ENCODE data around the gene NOS1AP. TPM values are rescaled to one million over a fixed set of nuclear protein-coding genes. Genes with fewer than 3 reads are reported as not detected.

NOS1AP gene
- total and polyA plus RNA-seq, 5 donors, result 0.86 to 4.5 (median 4.1) TPM

GRCh38 chr1:162210196-162210595, 140.7 kb downstream of the NOS1AP start:
- no peak overlapping the region for H3K4me3 ChIP-seq (ENCODE audit: low read length)
- ATAC-seq (no peak), DNase-seq (no peak)
- WGBS, result 74% methylated on average over 6 of the region's 6 CpGs
- no peaks in the 10 kb centered on the region for H3K27me3 ChIP-seq (ENCODE audit: control insufficient read depth, insufficient read depth)
- H3K4me1 ChIP-seq (ENCODE audit: control insufficient read depth, insufficient read depth, low read length), result peaks cover 13% of the 10 kb centered on the region
- H3K9me3 ChIP-seq (ENCODE audit: control insufficient read depth, low read length), result no peaks in the 10 kb centered on the region
- intact Hi-C loops (cut with DNase I), result no loop called here
- no peak overlapping the region for H3K27ac ChIP-seq (ENCODE audit: low read length)

- H3K4me3 ChIP-seq (ENCODE audit: low read length), result no peak overlapping the region
- H3K27ac ChIP-seq (ENCODE audit: low read length), result no peak overlapping the region
- 64% methylated on average over 7 of the region's 7 CpGs for WGBS
- no peaks in the 10 kb centered on the region for H3K27me3 ChIP-seq (ENCODE audit: control insufficient read depth, insufficient read depth)
- intact Hi-C loops (cut with DNase I), result no loop called here
- DNase-seq, result no peak
- peaks cover 13% of the 10 kb centered on the region for H3K4me1 ChIP-seq (ENCODE audit: control insufficient read depth, insufficient read depth, low read length)
- H3K9me3 ChIP-seq (ENCODE audit: control insufficient read depth, low read length), result no peaks in the 10 kb centered on the region
- peak; percentile 43 to 55 for ATAC-seq
These were observed 143.2 kb downstream of the NOS1AP start for GRCh38 chr1:162212713-162213112.

- ATAC-seq (peak; percentile 74 to 84), DNase-seq (peak; percentile 55 to 79 (median 77))
- WGBS, result 37% methylated on average over 7 of the region's 7 CpGs
- no peaks in the 10 kb centered on the region for H3K9me3 ChIP-seq (ENCODE audit: control insufficient read depth, low read length)
- no peaks in the 10 kb centered on the region for H3K27me3 ChIP-seq (ENCODE audit: control insufficient read depth, insufficient read depth)
- intact Hi-C loops (cut with DNase I), result no loop called here
- no peak overlapping the region for H3K4me3 ChIP-seq (ENCODE audit: low read length)
- H3K27ac ChIP-seq (ENCODE audit: low read length), result peak overlapping the region; percentile 23
- peaks cover 11% of the 10 kb centered on the region for H3K4me1 ChIP-seq (ENCODE audit: control insufficient read depth, insufficient read depth, low read length)
These were observed 143.9 kb downstream of the NOS1AP start for GRCh38 chr1:162213281-162213912.

GRCh38 chr1:162214202-162214601, 144.7 kb downstream of the NOS1AP start:
- H3K4me1 ChIP-seq (ENCODE audit: control insufficient read depth, insufficient read depth, low read length), result peaks cover 13% of the 10 kb centered on the region
- no peak for DNase-seq

GRCh38 chr1:162215902-162216301, 146.4 kb downstream of the NOS1AP start:
- ATAC-seq (no peak), DNase-seq (no peak)
- no peak overlapping the region for H3K27ac ChIP-seq (ENCODE audit: low read length)
- H3K9me3 ChIP-seq (ENCODE audit: control insufficient read depth, low read length), result no peaks in the 10 kb centered on the region
- WGBS, result 60% methylated on average over 5 of the region's 5 CpGs
- intact Hi-C loops (cut with DNase I), result no loop called here
- H3K4me3 ChIP-seq (ENCODE audit: low read length), result no peak overlapping the region
- H3K4me1 ChIP-seq (ENCODE audit: control insufficient read depth, insufficient read depth, low read length), result peaks cover 10% of the 10 kb centered on the region
- no peaks in the 10 kb centered on the region for H3K27me3 ChIP-seq (ENCODE audit: control insufficient read depth, insufficient read depth)

More at GRCh38 chr1:162214202-162214601, 144.7 kb downstream of the NOS1AP start:
- Histone ChIP-seq H3K27me3 (ENCODE audit: control insufficient read depth, insufficient read depth) (no peaks in the 10 kb centered on the region), H3K27ac (ENCODE audit: low read length) (no peak overlapping the region), H3K4me3 (ENCODE audit: low read length) (no peak overlapping the region), H3K9me3 (ENCODE audit: control insufficient read depth, low read length) (no peaks in the 10 kb centered on the region)
- no peak for ATAC-seq
- WGBS, result 76% methylated on average over 6 of the region's 6 CpGs
- intact Hi-C loops (cut with DNase I), result no loop called here

- no peaks in the 10 kb centered on the region for H3K9me3 ChIP-seq (ENCODE audit: control insufficient read depth, low read length)
- peaks cover 10% of the 10 kb centered on the region for H3K4me1 ChIP-seq (ENCODE audit: control insufficient read depth, insufficient read depth, low read length)
- ATAC-seq, result no peak
- H3K27me3 ChIP-seq (ENCODE audit: control insufficient read depth, insufficient read depth), result no peaks in the 10 kb centered on the region
- intact Hi-C loops (cut with DNase I), result no loop called here
- H3K27ac ChIP-seq (ENCODE audit: low read length), result no peak overlapping the region
- DNase-seq, result no peak
- no peak overlapping the region for H3K4me3 ChIP-seq (ENCODE audit: low read length)
- 90% methylated on average over 1 of the region's 1 CpG for WGBS
These were observed 147.1 kb downstream of the NOS1AP start for GRCh38 chr1:162216604-162217003.

- WGBS, result 77% methylated on average over 1 of the region's 1 CpG
- H3K27ac ChIP-seq (ENCODE audit: low read length), result no peak overlapping the region
- intact Hi-C loops (cut with DNase I), result no loop called here
- peaks cover 5% of the 10 kb centered on the region for H3K4me1 ChIP-seq (ENCODE audit: control insufficient read depth, insufficient read depth, low read length)
- DNase-seq (no peak), ATAC-seq (no peak)
- H3K4me3 ChIP-seq (ENCODE audit: low read length), result no peak overlapping the region
- no peaks in the 10 kb centered on the region for H3K9me3 ChIP-seq (ENCODE audit: control insufficient read depth, low read length)
- no peaks in the 10 kb centered on the region for H3K27me3 ChIP-seq (ENCODE audit: control insufficient read depth, insufficient read depth)
These were observed 148.2 kb downstream of the NOS1AP start for GRCh38 chr1:162217706-162218105.

- DNase-seq (no peak), ATAC-seq (peak in 1 of 2 donors; percentile 53)
- Histone ChIP-seq H3K27me3 (ENCODE audit: control insufficient read depth, insufficient read depth) (no peaks in the 10 kb centered on the region), H3K9me3 (ENCODE audit: control insufficient read depth, low read length) (no peaks in the 10 kb centered on the region), H3K4me3 (ENCODE audit: low read length) (no peak overlapping the region), H3K27ac (ENCODE audit: low read length) (no peak overlapping the region), H3K4me1 (ENCODE audit: control insufficient read depth, insufficient read depth, low read length) (peaks cover 2% of the 10 kb centered on the region)
- 37% methylated on average over 5 of the region's 5 CpGs for WGBS
- intact Hi-C loops (cut with DNase I), result no loop called here
These were observed 149.1 kb downstream of the NOS1AP start for GRCh38 chr1:162218546-162218945.

GRCh38 chr1:162218975-162219374, 149.5 kb downstream of the NOS1AP start:
- no peak overlapping the region for H3K4me3 ChIP-seq (ENCODE audit: low read length)
- 74% methylated on average over 5 of the region's 5 CpGs for WGBS
- no peaks in the 10 kb centered on the region for H3K9me3 ChIP-seq (ENCODE audit: control insufficient read depth, low read length)
- intact Hi-C loops (cut with DNase I), result no loop called here
- H3K27ac ChIP-seq (ENCODE audit: low read length), result no peak overlapping the region
- H3K4me1 ChIP-seq (ENCODE audit: control insufficient read depth, insufficient read depth, low read length), result peaks cover 2% of the 10 kb centered on the region
- no peaks in the 10 kb centered on the region for H3K27me3 ChIP-seq (ENCODE audit: control insufficient read depth, insufficient read depth)
- DNase-seq (no peak), ATAC-seq (no peak)

GRCh38 chr1:162219461-162219860, 150.0 kb downstream of the NOS1AP start:
- peaks cover 2% of the 10 kb centered on the region for H3K4me1 ChIP-seq (ENCODE audit: control insufficient read depth, insufficient read depth, low read length)
- 90% methylated on average over 1 of the region's 1 CpG for WGBS

GRCh38 chr1:162220009-162220539, 150.6 kb downstream of the NOS1AP start:
- ATAC-seq, result no peak
- H3K27me3 ChIP-seq (ENCODE audit: control insufficient read depth, insufficient read depth), result no peaks in the 10 kb centered on the region
- no peaks in the 10 kb centered on the region for H3K9me3 ChIP-seq (ENCODE audit: control insufficient read depth, low read length)
- no peak for DNase-seq
- no peak overlapping the region for H3K27ac ChIP-seq (ENCODE audit: low read length)
- H3K4me3 ChIP-seq (ENCODE audit: low read length), result no peak overlapping the region
- H3K4me1 ChIP-seq (ENCODE audit: control insufficient read depth, insufficient read depth, low read length), result peaks cover 2% of the 10 kb centered on the region
- 93% methylated on average over 6 of the region's 6 CpGs for WGBS
- intact Hi-C loops (cut with DNase I), result no loop called here

More at GRCh38 chr1:162219461-162219860, 150.0 kb downstream of the NOS1AP start:
- intact Hi-C loops (cut with DNase I), result no loop called here
- no peak overlapping the region for H3K27ac ChIP-seq (ENCODE audit: low read length)
- no peak for ATAC-seq
- no peaks in the 10 kb centered on the region for H3K9me3 ChIP-seq (ENCODE audit: control insufficient read depth, low read length)
- H3K27me3 ChIP-seq (ENCODE audit: control insufficient read depth, insufficient read depth), result no peaks in the 10 kb centered on the region
- DNase-seq, result no peak
- H3K4me3 ChIP-seq (ENCODE audit: low read length), result no peak overlapping the region

Measured in right cardiac atrium (tissue), 5 donors.